ENCODE measurements around the gene ENTPD7. TPM values are rescaled to one million over a fixed set of nuclear protein-coding genes. Genes with fewer than 3 reads are reported as not detected.

Gene ENTPD7
- total and polyA plus RNA-seq, 9 of the 15 experiments (the other 6 are each of a cell fraction or from before 2014, with no cell fraction given): 1.4 to 13.9 (median 8.5) TPM

DNA sequence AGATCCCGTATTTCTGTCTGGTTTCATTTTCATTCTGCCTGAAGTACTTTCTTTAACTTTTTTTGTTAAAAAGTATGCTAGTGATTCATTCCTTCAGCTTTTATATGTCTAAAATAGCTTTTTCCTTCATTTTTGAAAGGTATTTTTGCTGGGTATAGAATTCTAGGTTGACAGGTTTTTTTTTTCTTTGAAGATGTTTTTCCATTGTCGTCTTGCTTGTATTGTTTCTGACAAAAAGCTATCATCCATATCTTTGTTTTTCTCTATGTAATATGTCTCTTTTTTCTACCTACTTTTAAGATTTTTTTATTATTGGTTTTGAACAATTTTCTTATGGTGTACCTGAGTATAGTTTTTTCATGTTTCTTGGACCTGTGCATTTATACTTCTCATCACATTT, 81.0 kb downstream of the ENTPD7 start (continued):
- no peak for TF ChIP-seq ZNF444 (CRISPR knock-in tag; IDR thresholded peaks at IDR 0.05)
- TF ChIP-seq, protein P1, sequence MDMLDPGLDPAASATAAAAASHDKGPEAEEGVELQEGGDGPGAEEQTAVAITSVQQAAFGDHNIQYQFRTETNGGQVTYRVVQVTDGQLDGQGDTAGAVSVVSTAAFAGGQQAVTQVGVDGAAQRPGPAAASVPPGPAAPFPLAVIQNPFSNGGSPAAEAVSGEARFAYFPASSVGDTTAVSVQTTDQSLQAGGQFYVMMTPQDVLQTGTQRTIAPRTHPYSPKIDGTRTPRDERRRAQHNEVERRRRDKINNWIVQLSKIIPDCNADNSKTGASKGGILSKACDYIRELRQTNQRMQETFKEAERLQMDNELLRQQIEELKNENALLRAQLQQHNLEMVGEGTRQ (CRISPR knock-in tag; IDR thresholded peaks at IDR 0.05): no peak
- TF ChIP-seq SMAD1 (IDR thresholded peaks at IDR 0.05; ENCODE audit: low read depth, low read length, partially characterized antibody): no peak
- TF ChIP-seq ZNF695 (CRISPR knock-in tag; IDR thresholded peaks at IDR 0.05): no peak
- TF ChIP-seq, protein P2, sequence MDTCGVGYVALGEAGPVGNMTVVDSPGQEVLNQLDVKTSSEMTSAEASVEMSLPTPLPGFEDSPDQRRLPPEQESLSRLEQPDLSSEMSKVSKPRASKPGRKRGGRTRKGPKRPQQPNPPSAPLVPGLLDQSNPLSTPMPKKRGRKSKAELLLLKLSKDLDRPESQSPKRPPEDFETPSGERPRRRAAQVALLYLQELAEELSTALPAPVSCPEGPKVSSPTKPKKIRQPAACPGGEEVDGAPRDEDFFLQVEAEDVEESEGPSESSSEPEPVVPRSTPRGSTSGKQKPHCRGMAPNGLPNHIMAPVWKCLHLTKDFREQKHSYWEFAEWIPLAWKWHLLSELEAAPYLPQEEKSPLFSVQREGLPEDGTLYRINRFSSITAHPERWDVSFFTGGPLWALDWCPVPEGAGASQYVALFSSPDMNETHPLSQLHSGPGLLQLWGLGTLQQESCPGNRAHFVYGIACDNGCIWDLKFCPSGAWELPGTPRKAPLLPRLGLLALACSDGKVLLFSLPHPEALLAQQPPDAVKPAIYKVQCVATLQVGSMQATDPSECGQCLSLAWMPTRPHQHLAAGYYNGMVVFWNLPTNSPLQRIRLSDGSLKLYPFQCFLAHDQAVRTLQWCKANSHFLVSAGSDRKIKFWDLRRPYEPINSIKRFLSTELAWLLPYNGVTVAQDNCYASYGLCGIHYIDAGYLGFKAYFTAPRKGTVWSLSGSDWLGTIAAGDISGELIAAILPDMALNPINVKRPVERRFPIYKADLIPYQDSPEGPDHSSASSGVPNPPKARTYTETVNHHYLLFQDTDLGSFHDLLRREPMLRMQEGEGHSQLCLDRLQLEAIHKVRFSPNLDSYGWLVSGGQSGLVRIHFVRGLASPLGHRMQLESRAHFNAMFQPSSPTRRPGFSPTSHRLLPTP (IDR thresholded peaks at IDR 0.05; ENCODE audit: borderline replicate concordance, extremely low read depth, insufficient read length): no peak
- TF ChIP-seq NCOA1 (IDR thresholded peaks at IDR 0.05; ENCODE audit: low read depth): no peak
- TF ChIP-seq, protein P3, sequence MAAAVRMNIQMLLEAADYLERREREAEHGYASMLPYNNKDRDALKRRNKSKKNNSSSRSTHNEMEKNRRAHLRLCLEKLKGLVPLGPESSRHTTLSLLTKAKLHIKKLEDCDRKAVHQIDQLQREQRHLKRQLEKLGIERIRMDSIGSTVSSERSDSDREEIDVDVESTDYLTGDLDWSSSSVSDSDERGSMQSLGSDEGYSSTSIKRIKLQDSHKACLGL (CRISPR knock-in tag; IDR thresholded peaks at IDR 0.05; ENCODE audit: borderline replicate concordance, poor library complexity, severe bottlenecking): no peak
- TF ChIP-seq, protein P4, sequence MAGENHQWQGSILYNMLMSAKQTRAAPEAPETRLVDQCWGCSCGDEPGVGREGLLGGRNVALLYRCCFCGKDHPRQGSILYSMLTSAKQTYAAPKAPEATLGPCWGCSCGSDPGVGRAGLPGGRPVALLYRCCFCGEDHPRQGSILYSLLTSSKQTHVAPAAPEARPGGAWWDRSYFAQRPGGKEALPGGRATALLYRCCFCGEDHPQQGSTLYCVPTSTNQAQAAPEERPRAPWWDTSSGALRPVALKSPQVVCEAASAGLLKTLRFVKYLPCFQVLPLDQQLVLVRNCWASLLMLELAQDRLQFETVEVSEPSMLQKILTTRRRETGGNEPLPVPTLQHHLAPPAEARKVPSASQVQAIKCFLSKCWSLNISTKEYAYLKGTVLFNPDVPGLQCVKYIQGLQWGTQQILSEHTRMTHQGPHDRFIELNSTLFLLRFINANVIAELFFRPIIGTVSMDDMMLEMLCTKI (IDR thresholded peaks at IDR 0.05; ENCODE audit: partially characterized antibody): no peak
- no peak for TF ChIP-seq ZNF217 (CRISPR knock-in tag; IDR thresholded peaks at IDR 0.05)
- TF ChIP-seq, protein P5, sequence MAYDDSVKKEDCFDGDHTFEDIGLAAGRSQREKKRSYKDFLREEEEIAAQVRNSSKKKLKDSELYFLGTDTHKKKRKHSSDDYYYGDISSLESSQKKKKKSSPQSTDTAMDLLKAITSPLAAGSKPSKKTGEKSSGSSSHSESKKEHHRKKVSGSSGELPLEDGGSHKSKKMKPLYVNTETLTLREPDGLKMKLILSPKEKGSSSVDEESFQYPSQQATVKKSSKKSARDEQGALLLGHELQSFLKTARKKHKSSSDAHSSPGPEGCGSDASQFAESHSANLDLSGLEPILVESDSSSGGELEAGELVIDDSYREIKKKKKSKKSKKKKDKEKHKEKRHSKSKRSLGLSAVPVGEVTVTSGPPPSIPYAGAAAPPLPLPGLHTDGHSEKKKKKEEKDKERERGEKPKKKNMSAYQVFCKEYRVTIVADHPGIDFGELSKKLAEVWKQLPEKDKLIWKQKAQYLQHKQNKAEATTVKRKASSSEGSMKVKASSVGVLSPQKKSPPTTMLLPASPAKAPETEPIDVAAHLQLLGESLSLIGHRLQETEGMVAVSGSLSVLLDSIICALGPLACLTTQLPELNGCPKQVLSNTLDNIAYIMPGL (CRISPR knock-in tag; IDR thresholded peaks at IDR 0.05): no peak
- no peak for TF ChIP-seq SP1 (CRISPR knock-in tag; IDR thresholded peaks at IDR 0.05)
- TF ChIP-seq MAFK (IDR thresholded peaks at IDR 0.05; ENCODE audit: low read length): no peak
- TF ChIP-seq KLF6 (CRISPR knock-in tag; IDR thresholded peaks at IDR 0.05; ENCODE audit: borderline replicate concordance): no peak
- TF ChIP-seq, protein P6, sequence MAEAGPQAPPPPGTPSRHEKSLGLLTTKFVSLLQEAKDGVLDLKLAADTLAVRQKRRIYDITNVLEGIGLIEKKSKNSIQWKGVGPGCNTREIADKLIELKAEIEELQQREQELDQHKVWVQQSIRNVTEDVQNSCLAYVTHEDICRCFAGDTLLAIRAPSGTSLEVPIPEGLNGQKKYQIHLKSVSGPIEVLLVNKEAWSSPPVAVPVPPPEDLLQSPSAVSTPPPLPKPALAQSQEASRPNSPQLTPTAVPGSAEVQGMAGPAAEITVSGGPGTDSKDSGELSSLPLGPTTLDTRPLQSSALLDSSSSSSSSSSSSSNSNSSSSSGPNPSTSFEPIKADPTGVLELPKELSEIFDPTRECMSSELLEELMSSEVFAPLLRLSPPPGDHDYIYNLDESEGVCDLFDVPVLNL (CRISPR knock-in tag; IDR thresholded peaks at IDR 0.05; ENCODE audit: low read depth): no peak
- TF ChIP-seq, protein P7, sequence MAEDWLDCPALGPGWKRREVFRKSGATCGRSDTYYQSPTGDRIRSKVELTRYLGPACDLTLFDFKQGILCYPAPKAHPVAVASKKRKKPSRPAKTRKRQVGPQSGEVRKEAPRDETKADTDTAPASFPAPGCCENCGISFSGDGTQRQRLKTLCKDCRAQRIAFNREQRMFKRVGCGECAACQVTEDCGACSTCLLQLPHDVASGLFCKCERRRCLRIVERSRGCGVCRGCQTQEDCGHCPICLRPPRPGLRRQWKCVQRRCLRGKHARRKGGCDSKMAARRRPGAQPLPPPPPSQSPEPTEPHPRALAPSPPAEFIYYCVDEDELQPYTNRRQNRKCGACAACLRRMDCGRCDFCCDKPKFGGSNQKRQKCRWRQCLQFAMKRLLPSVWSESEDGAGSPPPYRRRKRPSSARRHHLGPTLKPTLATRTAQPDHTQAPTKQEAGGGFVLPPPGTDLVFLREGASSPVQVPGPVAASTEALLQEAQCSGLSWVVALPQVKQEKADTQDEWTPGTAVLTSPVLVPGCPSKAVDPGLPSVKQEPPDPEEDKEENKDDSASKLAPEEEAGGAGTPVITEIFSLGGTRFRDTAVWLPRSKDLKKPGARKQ (CRISPR knock-in tag; IDR thresholded peaks at IDR 0.05): no peak
- TF ChIP-seq, protein P8, sequence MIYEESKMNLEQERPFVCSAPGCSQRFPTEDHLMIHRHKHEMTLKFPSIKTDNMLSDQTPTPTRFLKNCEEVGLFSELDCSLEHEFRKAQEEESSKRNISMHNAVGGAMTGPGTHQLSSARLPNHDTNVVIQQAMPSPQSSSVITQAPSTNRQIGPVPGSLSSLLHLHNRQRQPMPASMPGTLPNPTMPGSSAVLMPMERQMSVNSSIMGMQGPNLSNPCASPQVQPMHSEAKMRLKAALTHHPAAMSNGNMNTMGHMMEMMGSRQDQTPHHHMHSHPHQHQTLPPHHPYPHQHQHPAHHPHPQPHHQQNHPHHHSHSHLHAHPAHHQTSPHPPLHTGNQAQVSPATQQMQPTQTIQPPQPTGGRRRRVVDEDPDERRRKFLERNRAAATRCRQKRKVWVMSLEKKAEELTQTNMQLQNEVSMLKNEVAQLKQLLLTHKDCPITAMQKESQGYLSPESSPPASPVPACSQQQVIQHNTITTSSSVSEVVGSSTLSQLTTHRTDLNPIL (CRISPR knock-in tag; IDR thresholded peaks at IDR 0.05): no peak
